ENCODE results near the gene TRIM43B.
"Not testable (repeated sequence)": the region's sequence is repeated elsewhere in the genome, so short reads cannot be mapped to it uniquely, and the experiment has no call there.

The TRIM43B gene

DNA sequence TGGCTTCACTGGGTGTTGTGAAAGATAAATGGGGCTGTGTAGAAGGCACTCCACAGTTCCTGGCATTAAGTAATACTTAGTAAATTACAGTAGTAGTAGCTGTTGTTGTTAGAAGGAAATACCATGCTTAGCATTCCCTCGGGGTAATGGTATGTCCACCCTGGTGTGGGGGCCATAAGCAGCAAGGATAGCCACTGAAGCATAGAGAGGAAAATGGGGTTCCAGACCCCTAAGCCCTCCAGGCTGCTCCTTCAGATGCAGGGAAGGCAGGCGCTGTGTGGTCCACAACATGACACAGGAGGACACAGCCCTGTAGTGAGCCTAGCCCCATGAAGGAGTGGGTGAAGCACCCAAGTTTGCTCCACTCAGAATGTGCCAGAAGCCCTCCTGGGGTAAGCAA, 50.6 kb downstream of the TRIM43B start:
- DNase-seq (ENCODE audit: low spot score): not testable (repeated sequence)

DNA sequence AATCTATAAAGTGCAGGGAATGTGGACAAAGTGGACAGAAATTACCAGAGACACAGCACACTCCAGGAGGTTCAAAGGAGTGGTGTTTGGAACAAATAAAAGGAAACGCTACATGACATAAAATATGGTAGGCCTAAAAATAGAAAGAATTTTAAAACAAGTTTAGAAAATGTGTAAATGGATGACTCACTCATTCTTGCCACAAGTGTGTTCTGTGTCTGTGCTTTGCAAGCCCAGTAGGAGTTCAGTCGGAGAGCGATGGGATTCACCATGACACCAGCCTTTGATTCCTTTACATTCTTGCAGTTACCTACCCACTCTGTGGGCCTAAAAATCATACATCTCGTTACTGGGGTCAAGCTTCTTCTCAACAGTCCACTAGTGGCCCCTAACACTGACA, 51.2 kb downstream of the TRIM43B start:
- DNase-seq (ENCODE audit: low spot score): not testable (repeated sequence)

DNA sequence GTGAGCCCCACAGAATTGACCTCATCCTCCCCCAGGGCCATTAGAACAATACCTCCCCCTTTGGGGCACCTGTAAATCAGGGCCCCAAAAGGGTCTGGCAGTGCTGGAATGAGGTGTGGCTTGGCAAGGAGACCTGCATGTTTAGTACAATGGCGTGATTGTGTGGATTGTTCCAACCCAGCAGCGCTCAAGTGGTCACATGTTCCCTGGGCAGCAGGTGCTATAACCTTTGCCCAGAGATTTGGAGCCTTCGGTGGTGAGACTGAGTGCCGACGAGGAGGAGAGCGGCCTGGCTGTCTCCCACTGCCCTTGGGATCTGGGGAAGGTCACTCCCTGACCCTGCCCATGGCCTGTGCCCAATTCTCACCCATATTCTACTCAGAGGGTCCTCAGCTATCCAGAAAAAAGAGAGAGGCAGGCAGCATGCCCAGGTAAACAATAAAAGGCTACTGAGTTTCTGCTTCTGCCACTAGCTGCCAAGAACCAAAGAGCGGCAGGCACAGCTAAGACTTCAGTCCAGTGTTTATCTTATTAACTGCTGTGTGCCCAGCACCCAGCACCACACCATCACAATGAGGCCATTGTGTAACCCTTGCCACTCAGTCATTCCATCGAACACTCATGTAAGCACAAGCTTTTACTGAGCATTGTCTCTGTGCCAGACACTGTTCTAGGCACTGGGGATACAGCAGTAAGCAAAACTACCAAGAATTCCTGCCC, 54.6 kb downstream of the TRIM43B start:
- DNase-seq (ENCODE audit: low spot score): not testable (repeated sequence)

DNA sequence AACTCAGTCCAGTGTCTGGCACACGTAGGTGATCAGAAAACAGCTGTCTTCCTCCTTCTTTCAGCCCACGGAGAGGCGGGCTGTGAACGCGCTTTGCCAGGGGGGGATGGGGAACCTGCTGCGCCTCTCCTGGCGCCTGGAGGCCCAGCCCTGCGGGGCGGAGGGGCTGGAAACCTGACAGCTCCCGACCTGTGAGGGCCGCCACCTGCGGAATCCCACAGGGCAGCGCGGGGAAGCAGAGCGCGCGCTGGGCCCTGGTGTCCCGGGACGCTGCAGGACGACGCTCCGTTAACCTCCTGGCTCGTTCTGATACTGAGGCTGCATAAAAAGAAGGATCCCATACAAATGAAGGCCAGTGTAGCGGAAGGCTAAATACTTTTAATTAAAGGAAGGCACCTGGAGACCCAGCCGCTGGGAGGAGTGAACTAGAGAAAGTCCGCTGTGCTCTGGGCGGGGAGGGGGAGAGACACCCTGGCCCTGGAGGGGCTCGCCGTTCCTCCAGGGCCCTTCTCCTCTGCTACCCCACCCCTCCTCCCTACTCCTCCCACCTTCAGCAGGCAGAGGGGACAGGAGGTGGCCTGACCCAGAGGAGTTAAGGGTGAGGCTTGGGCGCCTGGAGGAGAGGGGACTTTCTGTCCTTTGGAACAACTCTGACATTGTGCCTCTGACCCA, 57.2 kb downstream of the TRIM43B start:
- DNase-seq (ENCODE audit: low spot score): not testable (repeated sequence)

Data from CD4-positive, alpha-beta T cell treated with Interleukin-6 at 100 ng/mL for 8 hours (primary cell).